ENCODE results near the gene CCDC80. TPM values are rescaled to one million over a fixed set of nuclear protein-coding genes. Genes with fewer than 3 reads are reported as not detected.

CCDC80 gene
- total RNA-seq, 1 donor from 2014 or later = 171 TPM

DNA sequence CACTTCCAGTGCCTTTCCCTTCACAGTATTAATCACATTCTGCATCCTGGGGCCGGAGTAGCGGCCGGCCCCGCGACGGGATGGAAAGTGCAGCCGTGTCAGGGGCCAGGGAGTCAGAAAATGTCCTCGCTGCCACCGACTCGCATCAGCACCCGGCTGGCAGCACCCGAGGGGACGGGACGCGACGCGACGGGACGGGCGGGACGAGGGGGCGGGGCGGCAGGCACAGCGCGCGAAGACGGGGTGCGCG lies 79.5 kb downstream of the CCDC80 start:
- H3K4me1 ChIP-seq = peaks cover 49% of the 10 kb centered on the region
- H3K36me3 ChIP-seq = peaks cover 13% of the 10 kb centered on the region
- no peaks in the 10 kb centered on the region for H3K27me3 ChIP-seq (ENCODE audit: low read depth)
- intact Hi-C loops (cut with micrococcal nuclease) = no loop called here
- H3K4me3 ChIP-seq = peak overlapping the region; percentile 91
- TF ChIP-seq, protein P1, sequence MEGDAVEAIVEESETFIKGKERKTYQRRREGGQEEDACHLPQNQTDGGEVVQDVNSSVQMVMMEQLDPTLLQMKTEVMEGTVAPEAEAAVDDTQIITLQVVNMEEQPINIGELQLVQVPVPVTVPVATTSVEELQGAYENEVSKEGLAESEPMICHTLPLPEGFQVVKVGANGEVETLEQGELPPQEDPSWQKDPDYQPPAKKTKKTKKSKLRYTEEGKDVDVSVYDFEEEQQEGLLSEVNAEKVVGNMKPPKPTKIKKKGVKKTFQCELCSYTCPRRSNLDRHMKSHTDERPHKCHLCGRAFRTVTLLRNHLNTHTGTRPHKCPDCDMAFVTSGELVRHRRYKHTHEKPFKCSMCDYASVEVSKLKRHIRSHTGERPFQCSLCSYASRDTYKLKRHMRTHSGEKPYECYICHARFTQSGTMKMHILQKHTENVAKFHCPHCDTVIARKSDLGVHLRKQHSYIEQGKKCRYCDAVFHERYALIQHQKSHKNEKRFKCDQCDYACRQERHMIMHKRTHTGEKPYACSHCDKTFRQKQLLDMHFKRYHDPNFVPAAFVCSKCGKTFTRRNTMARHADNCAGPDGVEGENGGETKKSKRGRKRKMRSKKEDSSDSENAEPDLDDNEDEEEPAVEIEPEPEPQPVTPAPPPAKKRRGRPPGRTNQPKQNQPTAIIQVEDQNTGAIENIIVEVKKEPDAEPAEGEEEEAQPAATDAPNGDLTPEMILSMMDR (IDR thresholded peaks at IDR 0.05; ENCODE audit: borderline replicate concordance) = no peak
- DNase-seq = no peak
- H3K27ac ChIP-seq (replicated peaks) = peak overlapping the region; percentile 99
- no peaks in the 10 kb centered on the region for H3K9me3 ChIP-seq (replicated peaks)

GRCh38 chr3:112560721-112561483 lies 80.0 kb downstream of the CCDC80 start:
- peak overlapping the region; percentile 99 for H3K27ac ChIP-seq (replicated peaks)

GRCh38 chr3:112560307-112560706 lies 80.6 kb downstream of the CCDC80 start:
- Histone ChIP-seq H3K27ac (replicated peaks) (peak overlapping the region; percentile 99), H3K9me3 (replicated peaks) (no peaks in the 10 kb centered on the region), H3K4me3 (peak overlapping the region; percentile 91), H3K36me3 (peaks cover 12% of the 10 kb centered on the region), H3K4me1 (peaks cover 57% of the 10 kb centered on the region), H3K27me3 (ENCODE audit: low read depth) (no peaks in the 10 kb centered on the region)
- no peak for DNase-seq
- intact Hi-C loops (cut with micrococcal nuclease) = no loop called here
- TF ChIP-seq, protein P1 (IDR thresholded peaks at IDR 0.05; ENCODE audit: borderline replicate concordance) = no peak

More at GRCh38 chr3:112560721-112561483, 80.0 kb downstream of the CCDC80 start:
- Histone ChIP-seq H3K4me1 (peaks cover 51% of the 10 kb centered on the region), H3K27me3 (ENCODE audit: low read depth) (no peaks in the 10 kb centered on the region), H3K9me3 (replicated peaks) (no peaks in the 10 kb centered on the region), H3K4me3 (peak overlapping the region; percentile 91), H3K36me3 (peaks cover 13% of the 10 kb centered on the region)
- intact Hi-C loops (cut with micrococcal nuclease) = no loop called here
- peak; percentile 58 for DNase-seq
- TF ChIP-seq, protein P1 (IDR thresholded peaks at IDR 0.05; ENCODE audit: borderline replicate concordance) = no peak

- Histone ChIP-seq H3K4me3 (no peak overlapping the region), H3K27ac (replicated peaks) (no peak overlapping the region), H3K9me3 (replicated peaks) (no peaks in the 10 kb centered on the region), H3K27me3 (ENCODE audit: low read depth) (no peaks in the 10 kb centered on the region), H3K36me3 (peaks cover 10% of the 10 kb centered on the region), H3K4me1 (peaks cover 54% of the 10 kb centered on the region)
- DNase-seq = no peak
- intact Hi-C loops (cut with micrococcal nuclease) = no loop called here
- TF ChIP-seq, protein P1 (IDR thresholded peaks at IDR 0.05; ENCODE audit: borderline replicate concordance) = no peak
Measured at GRCh38 chr3:112557976-112558375, 83.0 kb downstream of the CCDC80 start.

DNA sequence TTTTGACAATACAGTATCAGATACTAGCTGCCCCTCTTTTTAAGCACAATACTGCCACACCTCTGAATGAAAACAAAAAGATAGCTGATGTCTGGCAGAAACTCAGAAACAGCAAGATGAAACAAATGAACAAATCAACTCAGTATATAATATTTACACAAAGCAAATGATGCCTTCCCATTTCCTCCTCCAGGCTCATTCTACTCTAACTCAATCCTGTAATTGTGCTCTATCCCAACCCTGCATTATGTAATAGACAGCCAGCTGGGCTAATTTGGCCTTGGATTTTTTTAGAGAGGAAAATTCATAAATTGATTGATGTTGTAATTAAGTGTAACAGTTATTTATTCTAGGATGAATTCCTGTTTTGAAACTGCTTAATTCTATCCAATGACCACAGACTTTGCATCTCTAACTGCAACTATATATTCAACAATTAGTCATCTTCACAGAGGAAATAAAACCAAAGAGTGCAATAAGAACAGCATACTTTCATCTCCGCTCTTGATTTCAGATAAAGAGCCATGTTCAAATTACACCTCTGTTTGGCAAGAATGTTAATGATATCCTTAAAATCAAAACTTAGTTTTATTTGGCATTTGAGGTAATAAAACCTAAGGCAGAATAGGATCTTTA lies 85.3 kb downstream of the CCDC80 start:
- Histone ChIP-seq H3K27me3 (ENCODE audit: low read depth) (no peaks in the 10 kb centered on the region), H3K27ac (replicated peaks) (no peak overlapping the region), H3K36me3 (peaks cover 10% of the 10 kb centered on the region), H3K4me1 (peaks cover 45% of the 10 kb centered on the region), H3K9me3 (replicated peaks) (no peaks in the 10 kb centered on the region), H3K4me3 (no peak overlapping the region)
- TF ChIP-seq, protein P1 (IDR thresholded peaks at IDR 0.05; ENCODE audit: borderline replicate concordance) = no peak
- DNase-seq = no peak
- intact Hi-C loops (cut with micrococcal nuclease) = no loop called here

Measured in left ventricle myocardium inferior (tissue), 1 donor.